GM18505 (cell line): Measurements from ENCODE around the gene ACOXL.
"Not testable (repeated sequence)": the region's sequence is repeated elsewhere in the genome, so short reads cannot be mapped to it uniquely, and the experiment has no call there.

ENCODE experiments used
- ATAC-seq: cut with Tn5 transposase; IDR thresholded peaks from one replicate; pipeline ENCODE4 v1.9.1; 2021; ENCODE audit not compliant: unreplicated experiment
- POLR2A ChIP-seq: IDR thresholded peaks from 4 replicates; pipeline ENCODE4 v1.6.1; 2011; ENCODE audit warnings: borderline replicate concordance; ENCODE audit not compliant: insufficient read depth, insufficient read length; ENCODE audit errors: extremely low read depth

Gene ACOXL

GRCh38 chr2:110960954-110961353 is 228.6 kb downstream of the ACOXL start:
- no peak for TF ChIP-seq POLR2A
- ATAC-seq = no peak

DNA sequence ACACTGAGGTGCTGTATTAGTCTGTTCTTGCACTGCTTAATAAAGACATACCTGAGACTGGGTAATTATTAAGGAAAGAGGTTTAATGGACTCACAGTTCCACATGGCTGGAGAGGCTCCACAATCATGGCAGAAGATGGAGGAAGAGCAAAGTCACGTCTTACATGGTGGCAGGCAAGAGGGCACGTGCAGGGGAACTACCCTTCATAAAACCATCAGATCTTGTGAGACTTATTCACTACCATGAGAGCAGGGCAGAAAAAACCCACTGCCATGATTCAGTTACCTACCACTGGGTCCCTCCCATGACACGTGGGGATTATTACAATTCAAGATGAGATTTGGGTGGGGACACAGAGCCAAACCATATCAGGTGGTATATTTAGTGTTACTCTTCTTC is 229.3 kb downstream of the ACOXL start:
- not testable (repeated sequence) for ATAC-seq

DNA sequence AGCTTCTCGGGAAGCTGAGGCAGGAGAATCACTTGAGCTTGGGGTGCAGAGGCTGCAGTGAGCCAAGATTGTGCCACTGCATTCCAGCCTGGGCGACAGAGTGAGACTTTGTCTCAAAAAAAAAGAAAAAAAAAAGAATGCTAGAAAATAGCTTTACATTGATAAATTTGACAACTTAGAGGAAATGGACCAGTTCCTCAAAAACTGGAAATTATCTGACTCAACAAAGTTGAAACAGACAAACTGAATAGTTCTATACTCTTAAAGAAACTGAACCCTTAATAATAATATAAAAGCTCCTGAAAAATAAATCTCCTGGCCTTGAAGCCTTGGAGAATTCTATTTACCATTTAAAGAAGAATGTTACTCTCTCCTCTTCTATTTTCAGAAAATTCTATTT is 237.3 kb downstream of the ACOXL start:
- TF ChIP-seq POLR2A = no peak
- ATAC-seq = no peak

DNA sequence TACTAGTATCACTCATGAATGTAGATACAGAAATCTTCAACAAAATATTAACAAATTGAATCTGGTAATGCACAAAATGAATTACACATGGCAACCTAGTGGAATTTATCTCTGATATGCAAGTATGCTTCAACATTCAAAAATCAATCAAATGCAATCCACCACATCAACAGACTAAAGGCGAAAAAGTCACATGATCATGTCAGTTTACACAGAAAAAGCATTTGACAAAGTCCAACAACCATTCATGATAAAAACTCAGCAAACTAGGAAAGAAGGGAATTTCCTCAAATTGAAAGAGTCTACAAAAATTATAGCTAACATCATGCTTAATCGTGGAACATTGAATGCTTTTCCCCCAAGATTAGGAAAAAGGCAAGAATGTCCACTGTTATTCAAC is 237.8 kb downstream of the ACOXL start:
- no peak for ATAC-seq
- no peak for TF ChIP-seq POLR2A

- ATAC-seq = no peak
- TF ChIP-seq POLR2A = no peak
Observed at GRCh38 chr2:110971811-110972210, 239.4 kb downstream of the ACOXL start.

DNA sequence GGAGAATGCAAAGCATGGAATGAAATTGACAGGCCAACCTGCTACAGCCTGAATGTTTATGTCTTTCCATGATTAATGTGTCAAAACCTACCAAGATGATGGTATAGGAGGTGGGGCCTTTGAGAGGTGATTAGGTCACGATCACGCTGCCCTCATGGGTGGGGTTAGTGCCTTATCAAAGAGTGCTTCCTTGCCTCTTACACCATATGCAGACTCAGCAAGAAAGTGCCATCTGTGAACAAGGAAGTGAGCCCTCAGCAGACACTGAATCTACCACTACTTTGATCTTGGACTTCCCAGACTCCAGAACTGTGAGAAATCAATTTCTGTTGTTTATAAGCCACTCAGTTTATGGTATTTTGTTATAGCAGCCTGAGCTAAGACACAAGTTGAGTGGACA is 240.9 kb downstream of the ACOXL start:
- no peak for ATAC-seq
- no peak for TF ChIP-seq POLR2A

- no peak for ATAC-seq
- TF ChIP-seq POLR2A = no peak
Observed at GRCh38 chr2:110977403-110977802, 245.0 kb downstream of the ACOXL start.

DNA sequence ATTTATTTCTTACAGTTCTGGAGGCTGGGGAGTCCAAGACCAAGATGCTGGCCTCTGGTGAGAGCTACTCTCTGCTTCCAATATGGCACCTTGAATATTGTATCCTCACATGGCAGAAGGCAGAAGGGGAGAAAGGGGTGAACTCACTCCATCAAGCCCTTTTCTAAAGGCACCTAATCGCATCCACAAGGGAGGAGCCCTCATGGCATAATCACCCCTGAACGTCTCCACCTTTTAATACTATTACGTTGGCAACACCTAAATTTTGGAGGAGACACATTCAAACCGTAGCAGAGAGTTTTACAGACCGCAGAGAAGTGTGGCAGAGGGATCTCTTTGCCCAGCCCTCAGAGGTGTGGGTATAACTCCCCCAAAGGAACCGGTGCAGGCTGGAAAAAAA is 245.8 kb downstream of the ACOXL start:
- no peak for TF ChIP-seq POLR2A
- no peak for ATAC-seq

DNA sequence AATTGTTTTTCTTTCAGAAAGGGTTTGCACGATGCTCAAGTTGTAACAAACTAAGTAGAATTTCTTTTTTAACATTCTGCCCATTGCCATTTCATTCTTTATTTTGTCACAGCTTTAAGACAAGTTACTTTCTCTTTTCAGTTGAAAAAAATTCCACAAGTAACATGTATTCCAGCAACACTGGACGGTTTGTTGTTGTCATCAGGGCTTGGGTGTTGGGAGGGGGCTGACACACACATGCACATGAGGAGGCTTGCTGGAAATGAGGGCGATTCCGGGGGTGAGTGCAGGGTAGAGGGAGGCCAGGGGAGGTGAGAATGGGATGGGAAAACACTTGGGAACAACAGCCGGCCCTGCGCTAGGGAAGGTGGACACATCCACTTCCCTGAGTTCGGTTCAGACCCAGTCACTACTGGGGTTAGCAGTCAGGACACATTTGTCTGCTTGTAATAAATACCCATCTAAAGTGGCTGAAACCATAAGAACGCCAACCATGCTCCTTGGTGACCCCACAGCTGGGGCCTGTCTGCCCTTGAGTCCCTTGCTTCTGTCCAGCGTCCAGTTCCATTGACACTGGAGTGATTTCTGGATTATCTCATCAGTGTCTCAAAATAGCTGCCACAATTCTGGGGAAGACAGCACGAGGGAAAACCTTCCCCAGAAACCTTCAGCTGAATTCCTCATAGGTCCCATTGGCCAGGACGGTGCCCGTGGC is 246.5 kb downstream of the ACOXL start:
- ATAC-seq = no peak
- no peak for TF ChIP-seq POLR2A

GRCh38 chr2:110979471-110980338 is 247.3 kb downstream of the ACOXL start:
- no peak for ATAC-seq
- TF ChIP-seq POLR2A = no peak

DNA sequence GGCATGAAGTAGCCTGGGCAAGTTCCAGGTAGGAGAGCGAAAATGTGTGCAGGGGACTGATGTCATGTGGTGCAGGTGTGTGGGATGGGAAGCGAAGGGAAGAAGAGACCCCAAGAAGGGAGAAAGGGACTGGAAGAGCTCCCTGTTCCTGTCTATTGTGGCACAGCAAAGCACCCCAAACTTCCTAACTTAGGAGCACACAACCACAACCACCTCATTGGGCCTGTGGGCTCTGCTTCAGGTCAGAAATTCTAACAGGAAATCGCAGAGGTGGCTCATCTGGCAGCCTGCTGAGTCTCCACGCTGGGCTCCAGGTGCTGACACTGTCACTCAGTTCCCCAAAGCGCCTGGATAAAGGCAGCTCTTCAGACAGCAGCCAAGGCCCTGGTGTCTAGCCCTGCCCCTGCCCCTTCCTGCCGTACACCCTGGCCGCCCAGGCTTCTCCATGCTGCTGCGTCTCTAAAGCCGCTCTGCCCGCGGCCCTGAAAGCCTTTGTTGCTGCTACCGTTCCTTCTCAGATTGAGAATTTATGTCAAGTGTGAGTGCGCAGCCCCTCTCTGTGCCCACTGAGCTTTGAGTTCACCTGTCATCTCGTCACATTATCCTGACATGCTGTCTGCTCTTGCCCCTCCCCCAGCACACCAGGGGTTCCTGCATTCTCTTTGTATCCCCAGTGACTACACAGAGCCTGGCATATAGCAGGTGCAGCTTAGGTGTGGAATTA is 248.1 kb downstream of the ACOXL start:
- TF ChIP-seq POLR2A = no peak
- ATAC-seq = no peak

DNA sequence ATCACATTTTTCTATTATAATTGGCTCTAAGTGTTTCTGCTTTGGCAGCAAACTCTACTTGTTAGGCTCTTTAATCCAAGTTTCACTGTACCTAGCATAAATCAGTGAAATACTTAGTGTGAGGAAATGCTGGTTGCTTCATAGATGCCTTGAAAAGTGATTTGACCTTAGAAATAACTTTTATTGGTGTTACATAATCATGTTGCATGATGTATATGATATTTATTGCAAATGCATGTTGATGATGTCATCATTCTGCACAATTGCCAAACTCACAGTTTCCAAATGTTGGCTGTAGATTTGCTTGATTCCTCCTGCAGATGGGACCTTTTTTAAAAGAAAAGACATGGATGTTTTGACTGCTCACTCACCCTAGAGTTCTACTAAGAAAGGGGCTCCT is 250.8 kb downstream of the ACOXL start:
- no peak for TF ChIP-seq POLR2A
- no peak for ATAC-seq

GRCh38 chr2:110984694-110985490 is 252.5 kb downstream of the ACOXL start:
- TF ChIP-seq POLR2A = no peak
- no peak for ATAC-seq

- TF ChIP-seq POLR2A = no peak
- no peak for ATAC-seq
Observed at GRCh38 chr2:110990440-110990839, 258.1 kb downstream of the ACOXL start.

DNA sequence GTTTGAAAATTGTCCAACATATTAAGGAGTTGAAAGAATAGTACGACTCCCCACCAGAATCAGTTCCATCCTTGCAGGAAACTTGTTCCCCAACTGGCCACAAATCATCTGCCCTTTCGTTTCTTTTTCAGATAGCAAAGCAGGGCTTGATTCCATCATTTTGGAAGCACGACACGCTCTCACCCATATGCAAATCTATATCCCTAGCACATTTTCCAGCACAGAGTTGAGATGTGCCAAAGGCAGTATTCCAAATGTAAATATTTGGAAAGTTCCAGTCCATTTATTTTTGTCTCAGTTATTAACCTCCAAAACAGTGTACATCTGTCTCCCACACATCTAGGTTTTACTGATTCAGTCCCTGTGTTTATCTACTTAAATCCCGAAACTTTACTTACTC is 259.5 kb downstream of the ACOXL start:
- no peak for TF ChIP-seq POLR2A
- no peak for ATAC-seq
